ENCODE measurements around the gene AKAP3. TPM values are rescaled to one million over a fixed set of nuclear protein-coding genes. Genes with fewer than 3 reads are reported as not detected.

AKAP3 gene
- total and polyA plus RNA-seq, 10 of the 15 experiments (the other 5 are each of a cell fraction or from before 2014, with no cell fraction given), result 0.40 to 2.4 (median 1.3) TPM

DNA sequence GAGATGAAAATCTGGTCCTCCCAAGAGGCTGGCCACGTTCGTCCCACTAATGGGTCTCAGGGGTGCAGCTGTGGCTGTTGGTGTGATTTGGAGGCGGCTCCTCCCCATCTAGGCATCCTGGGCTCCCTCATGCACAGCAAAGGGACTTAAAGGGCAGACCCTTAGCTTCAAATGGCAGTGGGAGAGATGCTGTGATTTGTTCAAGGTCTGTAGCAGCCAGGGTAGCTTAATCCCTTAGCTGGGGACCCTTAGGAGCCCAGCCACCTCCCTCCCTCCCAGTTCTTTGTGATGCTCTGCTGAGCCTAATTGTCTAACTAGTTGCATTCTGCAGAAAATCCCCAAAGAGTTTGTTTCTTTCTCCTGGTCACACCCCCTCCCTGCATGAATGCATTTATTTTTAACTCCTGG, 68.6 kb downstream of the AKAP3 start:
- no peak for FAIRE-seq
- Histone ChIP-seq H4K20me1 (ENCODE audit: control insufficient read depth, insufficient read depth) (no peaks in the 10 kb centered on the region), H3K36me3 (ENCODE audit: control insufficient read depth in 2 of 2, insufficient read depth in 2 of 2, low read length in 1 of 2) (no peaks in the 10 kb centered on the region), H3K27me3 (replicated peaks in 1 of 2; ENCODE audit: control insufficient read depth in 2 of 2, insufficient read depth in 2 of 2, low read length in 1 of 2) (no peaks in the 10 kb centered on the region), H2AFZ (ENCODE audit: control insufficient read depth, low read depth, low read length) (no peak overlapping the region), H3K4me2 (ENCODE audit: control insufficient read depth, insufficient read depth) (no peak overlapping the region), H3K9ac (ENCODE audit: control insufficient read depth, insufficient read depth, low read length) (no peak overlapping the region), H3K4me3 (no peak overlapping the region), H3K27ac (ENCODE audit: control insufficient read depth, insufficient read depth) (no peak overlapping the region), H3K79me2 (ENCODE audit: control insufficient read depth, insufficient read depth, low read length) (no peaks in the 10 kb centered on the region), H3K4me1 (ENCODE audit: control insufficient read depth, insufficient read depth, low read length) (no peaks in the 10 kb centered on the region), H3K9me3 (replicated peaks; ENCODE audit: control insufficient read depth, insufficient read depth, low read length) (no peaks in the 10 kb centered on the region)
- ATAC-seq, result no peak
- DNase-seq (ENCODE audit: low read depth, low spot score), result no peak
- WGBS (ENCODE audit: insufficient coverage, insufficient replicate concordance, low lambda C conversion rate, missing lambda C conversion rate), result 27% methylated on average over 3 of the region's 3 CpGs
- no peak for TF ChIP-seq RUNX3 (IDR thresholded peaks at IDR 0.05; ENCODE audit: low read length)
- TF ChIP-seq FOS (IDR thresholded peaks at IDR 0.05; ENCODE audit: borderline replicate concordance, extremely low read depth, insufficient read length), result no peak
- TF ChIP-seq, protein P1, sequence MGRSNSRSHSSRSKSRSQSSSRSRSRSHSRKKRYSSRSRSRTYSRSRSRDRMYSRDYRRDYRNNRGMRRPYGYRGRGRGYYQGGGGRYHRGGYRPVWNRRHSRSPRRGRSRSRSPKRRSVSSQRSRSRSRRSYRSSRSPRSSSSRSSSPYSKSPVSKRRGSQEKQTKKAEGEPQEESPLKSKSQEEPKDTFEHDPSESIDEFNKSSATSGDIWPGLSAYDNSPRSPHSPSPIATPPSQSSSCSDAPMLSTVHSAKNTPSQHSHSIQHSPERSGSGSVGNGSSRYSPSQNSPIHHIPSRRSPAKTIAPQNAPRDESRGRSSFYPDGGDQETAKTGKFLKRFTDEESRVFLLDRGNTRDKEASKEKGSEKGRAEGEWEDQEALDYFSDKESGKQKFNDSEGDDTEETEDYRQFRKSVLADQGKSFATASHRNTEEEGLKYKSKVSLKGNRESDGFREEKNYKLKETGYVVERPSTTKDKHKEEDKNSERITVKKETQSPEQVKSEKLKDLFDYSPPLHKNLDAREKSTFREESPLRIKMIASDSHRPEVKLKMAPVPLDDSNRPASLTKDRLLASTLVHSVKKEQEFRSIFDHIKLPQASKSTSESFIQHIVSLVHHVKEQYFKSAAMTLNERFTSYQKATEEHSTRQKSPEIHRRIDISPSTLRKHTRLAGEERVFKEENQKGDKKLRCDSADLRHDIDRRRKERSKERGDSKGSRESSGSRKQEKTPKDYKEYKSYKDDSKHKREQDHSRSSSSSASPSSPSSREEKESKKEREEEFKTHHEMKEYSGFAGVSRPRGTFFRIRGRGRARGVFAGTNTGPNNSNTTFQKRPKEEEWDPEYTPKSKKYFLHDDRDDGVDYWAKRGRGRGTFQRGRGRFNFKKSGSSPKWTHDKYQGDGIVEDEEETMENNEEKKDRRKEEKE (IDR thresholded peaks at IDR 0.05), result no peak
- TF ChIP-seq, protein P2, sequence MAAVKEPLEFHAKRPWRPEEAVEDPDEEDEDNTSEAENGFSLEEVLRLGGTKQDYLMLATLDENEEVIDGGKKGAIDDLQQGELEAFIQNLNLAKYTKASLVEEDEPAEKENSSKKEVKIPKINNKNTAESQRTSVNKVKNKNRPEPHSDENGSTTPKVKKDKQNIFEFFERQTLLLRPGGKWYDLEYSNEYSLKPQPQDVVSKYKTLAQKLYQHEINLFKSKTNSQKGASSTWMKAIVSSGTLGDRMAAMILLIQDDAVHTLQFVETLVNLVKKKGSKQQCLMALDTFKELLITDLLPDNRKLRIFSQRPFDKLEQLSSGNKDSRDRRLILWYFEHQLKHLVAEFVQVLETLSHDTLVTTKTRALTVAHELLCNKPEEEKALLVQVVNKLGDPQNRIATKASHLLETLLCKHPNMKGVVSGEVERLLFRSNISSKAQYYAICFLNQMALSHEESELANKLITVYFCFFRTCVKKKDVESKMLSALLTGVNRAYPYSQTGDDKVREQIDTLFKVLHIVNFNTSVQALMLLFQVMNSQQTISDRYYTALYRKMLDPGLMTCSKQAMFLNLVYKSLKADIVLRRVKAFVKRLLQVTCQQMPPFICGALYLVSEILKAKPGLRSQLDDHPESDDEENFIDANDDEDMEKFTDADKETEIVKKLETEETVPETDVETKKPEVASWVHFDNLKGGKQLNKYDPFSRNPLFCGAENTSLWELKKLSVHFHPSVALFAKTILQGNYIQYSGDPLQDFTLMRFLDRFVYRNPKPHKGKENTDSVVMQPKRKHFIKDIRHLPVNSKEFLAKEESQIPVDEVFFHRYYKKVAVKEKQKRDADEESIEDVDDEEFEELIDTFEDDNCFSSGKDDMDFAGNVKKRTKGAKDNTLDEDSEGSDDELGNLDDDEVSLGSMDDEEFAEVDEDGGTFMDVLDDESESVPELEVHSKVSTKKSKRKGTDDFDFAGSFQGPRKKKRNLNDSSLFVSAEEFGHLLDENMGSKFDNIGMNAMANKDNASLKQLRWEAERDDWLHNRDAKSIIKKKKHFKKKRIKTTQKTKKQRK (IDR thresholded peaks at IDR 0.05; ENCODE audit: low read depth, low read length), result no peak
- ChIA-PET RAD21 (ENCODE audit: unreplicated experiment) (interaction anchor here (0.9 kb wide), 1 partner anchor 178 kb away, joined by 5 read pairs; no protein-coding TSS in a partner anchor), CTCF (interaction anchor here (0.8 to 1.7 kb wide), 4 partner anchors 74 to 441 kb away, joined by 3 to 8 read pairs (median 4); no protein-coding TSS in a partner anchor), POLR2A (no interaction called here), SMC1A (ENCODE audit: uncharacterized antibody, unreplicated experiment) (interaction anchor here (1.3 kb wide), 1 partner anchor 177 kb away, joined by 8 read pairs; no protein-coding TSS in a partner anchor)
- intact Hi-C loops (cut with micrococcal nuclease; ENCODE audit: unreplicated experiment) (no loop called here), in situ Hi-C loops (cut with MboI) (no loop called here)
- BruUV-seq (replicated peaks), result no TSS peak
